DLD1 (cell line): Measurements from ENCODE around the gene PPP2R5E.
"Not testable (repeated sequence)": the region's sequence is repeated elsewhere in the genome, so short reads cannot be mapped to it uniquely, and the experiment has no call there.

Experiments used
- in situ Hi-C: cut with HindIII; loops from 2 replicates; pipeline ENCODE4 v1.10.0; 2017; ENCODE audit warnings: low sequenced_read_pairs

Gene PPP2R5E

GRCh38 chr14:63523735-63524426 lies 19.3 kb downstream of the PPP2R5E start:
- in situ Hi-C loops: no loop called here

- in situ Hi-C loops: not testable (repeated sequence)
Observed at GRCh38 chr14:63522511-63522910, 20.7 kb downstream of the PPP2R5E start.

GRCh38 chr14:63517354-63517753 lies 25.8 kb downstream of the PPP2R5E start:
- in situ Hi-C loops: no loop called here

GRCh38 chr14:63515240-63515639 lies 27.9 kb downstream of the PPP2R5E start:
- in situ Hi-C loops: no loop called here

GRCh38 chr14:63513756-63514155 lies 29.4 kb downstream of the PPP2R5E start:
- in situ Hi-C loops: no loop called here

GRCh38 chr14:63512861-63513260 lies 30.3 kb downstream of the PPP2R5E start:
- in situ Hi-C loops: no loop called here

GRCh38 chr14:63510538-63510937 lies 32.6 kb downstream of the PPP2R5E start:
- in situ Hi-C loops: no loop called here

- in situ Hi-C loops: no loop called here
Observed at GRCh38 chr14:63508033-63508432, 35.1 kb downstream of the PPP2R5E start.

GRCh38 chr14:63504648-63505047 lies 38.5 kb downstream of the PPP2R5E start:
- in situ Hi-C loops: no loop called here

- in situ Hi-C loops: no loop called here
Observed at GRCh38 chr14:63501429-63501828, 41.7 kb downstream of the PPP2R5E start.

- in situ Hi-C loops: no loop called here
Observed at GRCh38 chr14:63499701-63500250, 43.4 kb downstream of the PPP2R5E start.

- in situ Hi-C loops: no loop called here
Observed at GRCh38 chr14:63496837-63497400, 46.3 kb downstream of the PPP2R5E start.

- in situ Hi-C loops: no loop called here
Observed at GRCh38 chr14:63493246-63493645, 49.9 kb downstream of the PPP2R5E start.

- in situ Hi-C loops: no loop called here
Observed at GRCh38 chr14:63492391-63492790, 50.8 kb downstream of the PPP2R5E start.

- in situ Hi-C loops: no loop called here
Observed at GRCh38 chr14:63487724-63488123, 55.5 kb downstream of the PPP2R5E start.

GRCh38 chr14:63486738-63487137 lies 56.4 kb downstream of the PPP2R5E start:
- in situ Hi-C loops: no loop called here

- in situ Hi-C loops: no loop called here
Observed at GRCh38 chr14:63483315-63483714, 59.9 kb downstream of the PPP2R5E start.

GRCh38 chr14:63480599-63480998 lies 62.6 kb downstream of the PPP2R5E start:
- in situ Hi-C loops: no loop called here

GRCh38 chr14:63478437-63478852 lies 64.7 kb downstream of the PPP2R5E start:
- in situ Hi-C loops: no loop called here

- in situ Hi-C loops: no loop called here
Observed at GRCh38 chr14:63478010-63478409, 65.2 kb downstream of the PPP2R5E start.

GRCh38 chr14:63477556-63477955 lies 65.6 kb downstream of the PPP2R5E start:
- in situ Hi-C loops: no loop called here

GRCh38 chr14:63475761-63476160 lies 67.4 kb downstream of the PPP2R5E start:
- in situ Hi-C loops: no loop called here
